NCI-H748 treated with DMSO at 0.1 percent for 48 hours (cell line): ENCODE measurements around the gene PTS.

Source experiments
- DNase-seq: peaks from one replicate; lab custom pipeline; 2025; lab: John Stamatoyannopoulos, UW

Gene PTS

DNA sequence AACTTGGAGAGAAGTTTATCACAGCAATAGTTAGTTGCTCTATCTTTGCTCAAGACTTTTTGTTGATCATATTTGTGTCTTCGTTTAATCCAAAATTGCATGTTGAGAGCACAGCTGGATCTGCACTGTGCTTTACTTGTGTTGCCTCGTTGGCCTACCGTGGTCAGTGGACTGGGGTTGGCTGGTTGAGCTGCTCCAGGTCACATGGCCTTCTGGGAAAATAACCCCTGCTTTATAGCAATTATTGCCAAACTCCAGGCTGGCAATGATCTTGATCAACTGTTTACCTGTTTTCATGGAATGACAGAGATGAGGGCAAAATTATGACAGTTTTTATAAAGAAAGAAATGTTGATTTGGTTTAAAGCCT, 40.2 kb downstream of the PTS start:
- no peak for DNase-seq

GRCh38 chr11:112267188-112267591, 41.0 kb downstream of the PTS start:
- DNase-seq = no peak

GRCh38 chr11:112268406-112268805, 42.2 kb downstream of the PTS start:
- DNase-seq = no peak

GRCh38 chr11:112269139-112269538, 42.9 kb downstream of the PTS start:
- DNase-seq = no peak

GRCh38 chr11:112270551-112271180, 44.4 kb downstream of the PTS start:
- DNase-seq = no peak

GRCh38 chr11:112271242-112271641, 45.0 kb downstream of the PTS start:
- DNase-seq = no peak

DNA sequence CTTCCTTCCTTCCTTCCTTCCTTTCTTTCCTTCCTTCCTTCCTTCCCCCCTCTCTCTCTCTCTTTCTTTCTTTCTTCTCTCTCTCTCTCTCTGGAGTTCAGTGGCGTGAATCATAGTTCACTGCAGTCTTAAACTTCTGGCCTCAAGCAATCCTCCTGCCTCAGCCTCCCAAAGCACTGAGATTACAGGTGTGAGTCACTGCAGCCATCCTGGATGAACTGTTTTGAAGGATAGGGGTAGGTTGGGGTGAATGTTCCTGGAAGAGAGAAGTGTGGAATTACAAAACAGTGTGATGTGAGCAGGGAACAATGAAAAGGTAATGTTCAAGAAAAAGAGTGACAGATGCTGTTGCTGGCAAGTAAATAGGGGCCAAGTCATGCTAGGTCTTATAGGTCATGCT, 46.8 kb downstream of the PTS start:
- DNase-seq = no peak

- no peak for DNase-seq
Measured at GRCh38 chr11:112274007-112274783, 48.0 kb downstream of the PTS start.

- DNase-seq = no peak
Measured at GRCh38 chr11:112277029-112277428, 50.8 kb downstream of the PTS start.

DNA sequence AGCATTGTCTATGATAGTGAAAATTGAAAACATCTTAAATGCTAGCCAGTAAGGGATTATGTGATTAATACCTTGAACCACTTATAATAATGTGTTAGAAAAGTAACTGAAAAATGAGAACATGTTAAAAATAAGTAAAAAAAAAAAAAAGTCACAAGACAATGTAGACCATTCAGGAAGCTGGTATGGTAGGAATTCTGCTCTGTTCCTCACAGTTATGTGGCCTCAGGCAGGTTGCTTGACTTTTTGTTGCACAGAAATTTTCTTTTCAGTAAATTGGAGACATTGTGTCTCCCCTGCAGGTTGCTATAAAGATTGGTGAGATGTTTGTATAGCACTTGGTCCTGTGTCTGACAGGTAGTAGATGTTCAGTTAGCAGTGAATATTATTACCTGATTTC, 51.7 kb downstream of the PTS start:
- DNase-seq = no peak

DNA sequence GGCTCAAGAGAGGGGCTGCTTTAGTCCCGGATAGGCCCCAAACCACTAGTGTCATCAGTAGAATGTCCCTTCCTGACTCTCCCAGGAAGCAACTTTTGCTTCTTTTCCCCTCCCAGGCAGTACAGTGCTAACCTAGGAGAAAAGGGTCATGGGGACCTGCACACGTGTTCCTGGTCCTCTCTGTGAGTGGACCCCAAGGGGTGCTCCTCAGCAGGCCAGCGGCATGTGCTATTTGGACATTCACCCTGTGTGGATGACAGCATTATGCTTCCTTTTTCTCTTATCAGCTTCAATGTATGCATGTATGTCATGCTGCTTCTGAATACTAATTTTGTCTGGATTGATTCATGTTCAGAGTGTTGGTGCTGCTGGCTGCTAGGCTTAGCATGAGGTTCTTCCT, 52.6 kb downstream of the PTS start:
- DNase-seq = no peak

DNA sequence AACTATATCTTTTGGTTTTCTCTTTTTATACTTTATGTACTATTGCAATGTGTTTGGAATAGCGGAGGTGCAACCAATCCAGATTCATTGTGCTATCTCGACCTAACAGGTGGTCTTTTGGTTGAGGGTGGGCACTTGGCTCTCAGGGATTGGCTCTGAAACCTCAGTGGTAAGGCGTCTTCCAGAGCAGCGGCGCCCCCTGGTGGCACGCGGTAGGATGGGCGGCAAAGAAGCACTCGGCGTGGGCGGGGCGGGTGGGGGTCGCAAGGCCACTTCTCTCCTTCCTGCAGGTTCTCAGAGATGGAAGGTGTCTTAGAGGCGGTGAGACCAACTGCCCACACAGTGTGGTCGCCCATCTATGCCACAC, 53.7 kb downstream of the PTS start:
- DNase-seq = peak; percentile 22

DNA sequence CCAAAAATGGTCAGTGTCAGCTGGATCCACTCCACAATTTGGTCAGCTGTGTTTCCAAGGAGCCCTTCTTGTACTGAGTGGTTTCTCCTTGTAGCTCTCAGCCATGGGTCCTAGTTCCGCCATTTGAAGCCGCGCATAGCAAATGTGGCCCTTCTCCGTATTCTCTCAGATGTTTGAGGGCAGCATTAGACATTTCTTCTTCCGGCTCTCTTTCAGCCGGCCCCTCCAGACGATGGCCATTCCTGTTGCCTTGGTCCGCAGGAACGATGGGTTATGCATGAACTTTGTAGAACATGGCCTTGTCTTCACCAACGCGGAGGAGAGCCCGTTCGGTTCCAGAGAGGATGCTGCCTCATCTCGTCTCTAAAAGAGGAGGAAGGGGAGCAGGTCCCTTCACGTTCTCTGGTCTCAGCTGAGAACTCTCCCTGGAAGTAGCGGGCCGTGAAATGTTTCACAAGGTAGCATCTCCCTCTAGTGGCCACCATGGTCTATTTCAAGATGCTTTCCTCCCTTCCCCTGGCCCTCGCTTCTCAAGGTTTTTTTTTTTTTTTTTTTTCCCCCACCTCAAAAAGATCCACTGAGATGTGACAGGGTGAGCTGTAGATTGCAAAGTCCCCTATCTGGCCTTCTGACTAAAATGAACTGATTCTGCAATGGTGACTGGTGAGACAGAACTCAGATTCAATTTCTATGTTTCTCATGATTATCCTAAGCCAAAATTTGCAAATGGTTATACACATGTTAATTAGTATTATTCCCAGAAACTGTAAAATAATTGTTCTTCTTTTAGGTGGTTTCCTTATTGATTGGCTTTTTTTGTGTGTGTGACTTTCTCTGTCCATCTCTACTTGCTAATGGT, 54.3 kb downstream of the PTS start:
- DNase-seq = peak; percentile 71

- DNase-seq = peak; percentile 6
Measured at GRCh38 chr11:112281726-112282125, 55.5 kb downstream of the PTS start.
